A673 (cell line): ENCODE measurements around the gene LRRC17.

Experiments
- EZH2 ChIP-seq: fragments of 200-600 bp; sonication (generic); IDR thresholded peaks from 2 replicates; pipeline ENCODE4 v1.6.1; 2017; ENCODE audit warnings: borderline replicate concordance, low read depth, mild to moderate bottlenecking, mixed read lengths, antibody characterized with exemption, low read length; ENCODE audit not compliant: poor library complexity, severe bottlenecking
- TF ChIP-seq, protein P1 (sequence below): fragments of 300-800, 200-600 bp; sonication (generic); conservative IDR thresholded peaks from 2 replicates; pipeline ENCODE4 v1.5.1; 2017; ENCODE audit warnings: low read depth, mild to moderate bottlenecking, antibody characterized with exemption, low read length, moderate library complexity, mixed read lengths

DNA sequence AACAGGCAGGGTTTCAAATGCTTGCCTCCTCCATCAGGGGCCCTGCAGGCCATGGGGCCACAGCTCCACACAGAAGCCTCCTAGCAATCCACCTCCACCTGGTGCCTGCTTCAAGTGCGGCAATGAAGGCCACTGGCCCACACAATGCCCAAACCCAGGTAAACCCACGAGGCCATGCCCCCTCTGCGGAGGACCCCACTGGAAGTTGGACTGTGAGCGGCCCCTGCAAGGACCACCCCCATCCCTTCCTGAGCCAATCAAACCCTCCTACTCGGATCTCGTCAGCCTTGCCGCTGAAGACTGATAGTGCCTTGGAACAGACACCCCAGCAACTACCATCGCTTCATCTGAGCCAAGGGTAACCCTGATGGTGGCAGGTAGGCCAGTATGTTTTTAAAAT lies 63.1 kb downstream of the LRRC17 start:
- TF ChIP-seq, protein P1, sequence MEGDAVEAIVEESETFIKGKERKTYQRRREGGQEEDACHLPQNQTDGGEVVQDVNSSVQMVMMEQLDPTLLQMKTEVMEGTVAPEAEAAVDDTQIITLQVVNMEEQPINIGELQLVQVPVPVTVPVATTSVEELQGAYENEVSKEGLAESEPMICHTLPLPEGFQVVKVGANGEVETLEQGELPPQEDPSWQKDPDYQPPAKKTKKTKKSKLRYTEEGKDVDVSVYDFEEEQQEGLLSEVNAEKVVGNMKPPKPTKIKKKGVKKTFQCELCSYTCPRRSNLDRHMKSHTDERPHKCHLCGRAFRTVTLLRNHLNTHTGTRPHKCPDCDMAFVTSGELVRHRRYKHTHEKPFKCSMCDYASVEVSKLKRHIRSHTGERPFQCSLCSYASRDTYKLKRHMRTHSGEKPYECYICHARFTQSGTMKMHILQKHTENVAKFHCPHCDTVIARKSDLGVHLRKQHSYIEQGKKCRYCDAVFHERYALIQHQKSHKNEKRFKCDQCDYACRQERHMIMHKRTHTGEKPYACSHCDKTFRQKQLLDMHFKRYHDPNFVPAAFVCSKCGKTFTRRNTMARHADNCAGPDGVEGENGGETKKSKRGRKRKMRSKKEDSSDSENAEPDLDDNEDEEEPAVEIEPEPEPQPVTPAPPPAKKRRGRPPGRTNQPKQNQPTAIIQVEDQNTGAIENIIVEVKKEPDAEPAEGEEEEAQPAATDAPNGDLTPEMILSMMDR = no peak
- no peak for TF ChIP-seq EZH2
